HG03460 (cell line): Measurements from ENCODE around the gene JPT1.

Source experiments
- ATAC-seq: cut with Tn5 transposase; IDR thresholded peaks from one replicate; pipeline ENCODE4 v1.9.1; 2021; ENCODE audit not compliant: unreplicated experiment

Gene JPT1

DNA sequence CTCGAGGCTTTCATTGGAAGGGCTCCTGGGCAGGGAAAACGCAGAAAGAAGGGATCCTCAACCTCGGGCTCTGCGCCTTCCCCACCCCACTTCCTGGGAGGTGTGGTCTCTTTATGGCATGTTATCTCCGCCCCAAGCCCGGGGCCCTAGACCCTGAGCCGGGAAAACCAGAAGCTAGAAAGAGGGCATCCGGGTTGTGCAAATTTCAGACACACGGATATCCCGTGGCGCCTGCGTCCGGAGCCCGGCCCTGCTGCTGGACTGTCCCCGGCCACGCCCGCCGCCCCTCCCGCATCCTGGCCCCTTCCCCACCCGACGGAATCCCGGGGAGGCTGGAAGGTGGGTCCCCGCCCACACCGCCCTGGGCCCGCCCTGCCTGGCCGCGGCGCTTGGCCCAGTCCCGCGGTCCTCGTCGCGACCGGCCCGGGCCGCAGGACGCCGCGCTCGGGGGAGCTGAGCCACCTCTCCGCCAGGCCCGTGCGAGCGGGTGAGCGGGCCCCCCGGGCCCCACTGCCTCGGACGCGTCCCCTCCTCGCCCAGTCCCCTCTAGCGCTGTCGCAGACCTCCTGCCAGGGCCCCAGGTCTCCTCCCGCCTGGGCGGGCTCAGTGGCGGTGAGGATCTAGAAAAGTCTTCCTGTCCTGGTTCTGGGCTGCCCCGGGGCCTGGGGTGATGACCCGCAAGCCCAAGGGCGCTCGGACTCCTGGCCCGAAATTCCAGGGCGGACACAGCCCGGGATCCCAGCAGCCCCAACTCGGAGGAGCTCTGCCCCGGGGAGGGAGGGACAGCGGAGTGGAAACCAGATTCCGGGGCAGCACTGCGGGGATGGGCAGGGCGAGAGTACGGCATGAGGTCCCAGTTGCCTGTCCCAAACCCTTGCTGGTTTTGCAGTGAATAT, 66.5 kb downstream of the JPT1 start, which contains the start of gene SLC16A5:
TSS of gene SLC16A5 (plus strand) at position 397 of the 896 bp plus-strand sequence. CDS start 5,683 bp downstream, outside the sequence.
- no peak for ATAC-seq

DNA sequence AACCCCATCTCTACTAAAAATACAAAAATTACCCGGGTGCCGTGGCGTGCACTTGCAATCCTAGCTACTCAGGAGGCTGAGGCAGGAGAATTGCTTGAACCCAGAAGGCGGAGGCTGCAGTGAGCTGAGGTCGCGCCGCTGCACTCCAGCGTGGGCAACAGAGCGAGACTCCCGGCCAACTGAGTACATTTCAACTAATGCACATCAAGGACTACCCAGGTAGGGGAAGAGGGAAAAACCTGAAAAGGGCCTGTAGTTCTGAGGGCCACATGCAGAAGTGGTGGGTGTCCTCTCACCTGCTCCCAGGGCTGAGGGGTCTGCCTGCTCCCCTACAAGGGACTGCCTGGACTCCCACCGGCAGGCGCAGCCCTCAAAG, 67.1 kb downstream of the JPT1 start:
- no peak for ATAC-seq

DNA sequence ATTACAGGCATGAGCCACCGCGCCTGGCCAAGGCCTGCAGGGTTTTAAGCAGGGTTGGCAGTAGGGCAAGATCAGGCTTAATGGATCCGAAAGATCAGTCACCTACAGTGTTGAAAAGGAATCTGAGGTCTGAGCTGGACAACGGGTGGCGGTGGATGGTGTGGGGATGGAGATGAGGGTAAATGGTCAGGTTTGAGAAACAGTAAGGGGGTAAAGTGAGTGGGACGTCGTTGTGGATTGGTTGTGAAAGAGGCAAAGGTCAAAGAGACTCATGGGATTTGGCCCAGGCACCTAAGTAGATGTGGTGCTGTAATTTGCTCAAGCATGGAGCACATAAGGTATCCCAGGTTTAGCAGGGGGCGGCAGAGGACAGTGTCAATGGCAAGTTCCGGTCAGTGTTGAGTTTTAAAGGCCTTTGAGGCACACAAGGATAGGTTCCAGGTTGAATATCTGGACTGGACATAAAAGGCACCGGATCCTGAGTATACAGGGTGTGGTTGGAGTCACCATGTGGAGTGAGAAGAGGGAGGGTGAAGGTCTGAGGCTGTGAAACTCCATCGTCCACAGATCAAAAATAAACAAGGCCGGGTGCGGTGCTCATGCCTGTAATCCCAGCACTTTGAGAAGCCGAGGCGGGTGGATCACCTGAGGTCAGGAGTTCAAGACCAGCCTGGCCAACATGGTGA, 67.7 kb downstream of the JPT1 start:
- ATAC-seq = no peak
